Stimulated activated CD4-positive, alpha-beta T cell treated with anti-CD3 and anti-CD28 coated beads, TNF-alpha, amount 100 ng/mL, for 4 hours (primary cell): Measurements from ENCODE around the gene IMPDH2.

Experiments
- DNase-seq, 3 experiments: peaks; one replicate each; pipeline ENCODE4 v3.0.0-alpha.2; 2020; ENCODE audit warnings: low read depth in 3 of 3

IMPDH2 gene

GRCh38 chr3:49028673-49029562, at the start of gene IMPDH2:
Gene IMPDH2, minus strand, starts transcription at chr3:49029398. Its CDS starts 48 bp downstream, at chr3:49029350.
- peak; percentile 88 to 91 (median 90) for DNase-seq

GRCh38 chr3:49076646-49077045, 47.4 kb upstream of the IMPDH2 start:
- DNase-seq: no peak

GRCh38 chr3:49076116-49076515, 46.9 kb upstream of the IMPDH2 start:
- DNase-seq: no peak

- no peak for DNase-seq
Measured at GRCh38 chr3:49058011-49058410, 28.8 kb upstream of the IMPDH2 start.

GRCh38 chr3:49057268-49057667, 28.1 kb upstream of the IMPDH2 start:
- no peak for DNase-seq

- no peak for DNase-seq
Measured at GRCh38 chr3:49054344-49054862, 25.2 kb upstream of the IMPDH2 start.

- DNase-seq: no peak
Measured at GRCh38 chr3:49053543-49053942, 24.3 kb upstream of the IMPDH2 start.

- no peak for DNase-seq
Measured at GRCh38 chr3:49035281-49035680, 6.1 kb upstream of the IMPDH2 start.

GRCh38 chr3:49034650-49035049, 5.5 kb upstream of the IMPDH2 start:
- no peak for DNase-seq

- DNase-seq: no peak
Measured at GRCh38 chr3:49032646-49033304, 3.6 kb upstream of the IMPDH2 start.

GRCh38 chr3:49030321-49030720, 1.1 kb upstream of the IMPDH2 start:
- no peak for DNase-seq

GRCh38 chr3:49029563-49029884, 326 bp upstream of the IMPDH2 start:
- DNase-seq: no peak

- no peak for DNase-seq
Measured at GRCh38 chr3:49028298-49028672, 913 bp downstream of the IMPDH2 start.

- no peak for DNase-seq
Measured at GRCh38 chr3:49027634-49028033, 1.6 kb downstream of the IMPDH2 start.

- no peak for DNase-seq
Measured at GRCh38 chr3:49026536-49026935, 2.7 kb downstream of the IMPDH2 start.

- no peak for DNase-seq
Measured at GRCh38 chr3:49025793-49026520, 3.2 kb downstream of the IMPDH2 start.

- DNase-seq: no peak
Measured at GRCh38 chr3:49025005-49025792, 4.0 kb downstream of the IMPDH2 start.

GRCh38 chr3:49024449-49024848, 4.7 kb downstream of the IMPDH2 start:
- no peak for DNase-seq

GRCh38 chr3:49023775-49024174, 5.4 kb downstream of the IMPDH2 start:
- no peak for DNase-seq

- no peak for DNase-seq
Measured at GRCh38 chr3:49022688-49023171, 6.5 kb downstream of the IMPDH2 start.
